GM18873 (cell line): Measurements from ENCODE around the gene UBL4B.

Experiments used
- ATAC-seq: cut with Tn5 transposase; IDR thresholded peaks from one replicate; pipeline ENCODE4 v1.9.1; 2021; ENCODE audit warnings: mild to moderate bottlenecking, moderate library complexity, moderate number of reproducible peaks; ENCODE audit not compliant: unreplicated experiment, low FRiP score

The UBL4B gene

GRCh38 chr1:110084227-110085078 is 27.8 kb upstream of the UBL4B start:
- no peak for ATAC-seq

GRCh38 chr1:110085671-110086070 is 26.6 kb upstream of the UBL4B start:
- no peak for ATAC-seq

- no peak for ATAC-seq
These were observed 25.3 kb upstream of the UBL4B start for GRCh38 chr1:110086961-110087360.

- no peak for ATAC-seq
These were observed 24.2 kb upstream of the UBL4B start for GRCh38 chr1:110087812-110088738.

- no peak for ATAC-seq
These were observed 23.4 kb upstream of the UBL4B start for GRCh38 chr1:110088739-110089316.

GRCh38 chr1:110089561-110090275 is 22.5 kb upstream of the UBL4B start:
- no peak for ATAC-seq

- no peak for ATAC-seq
These were observed 20.9 kb upstream of the UBL4B start for GRCh38 chr1:110091381-110091780.

- ATAC-seq, result no peak
These were observed 20.5 kb upstream of the UBL4B start for GRCh38 chr1:110091791-110092190.

GRCh38 chr1:110092991-110093390 is 19.3 kb upstream of the UBL4B start:
- no peak for ATAC-seq

- ATAC-seq, result no peak
These were observed 17.1 kb upstream of the UBL4B start for GRCh38 chr1:110094931-110095654.

- ATAC-seq, result no peak
These were observed 14.6 kb upstream of the UBL4B start for GRCh38 chr1:110097507-110098221.

GRCh38 chr1:110098222-110099026 is 13.8 kb upstream of the UBL4B start:
- ATAC-seq, result no peak

- no peak for ATAC-seq
These were observed 11.9 kb upstream of the UBL4B start for GRCh38 chr1:110100335-110100734.

GRCh38 chr1:110102081-110102480 is 10.2 kb upstream of the UBL4B start:
- no peak for ATAC-seq

- no peak for ATAC-seq
These were observed 6.0 kb upstream of the UBL4B start for GRCh38 chr1:110106013-110106941.

GRCh38 chr1:110107867-110108469 is 4.3 kb upstream of the UBL4B start:
- ATAC-seq, result no peak

- no peak for ATAC-seq
These were observed 1.2 kb upstream of the UBL4B start for GRCh38 chr1:110111081-110111480.
